Measurements from ENCODE around the gene TM9SF3.
"Not testable (repeated sequence)": the region's sequence is repeated elsewhere in the genome, so short reads cannot be mapped to it uniquely, and the experiment has no call there.

The TM9SF3 gene

GRCh38 chr10:96596422-96597407 is 9.9 kb upstream of the TM9SF3 start:
- no peak for DNase-seq

DNA sequence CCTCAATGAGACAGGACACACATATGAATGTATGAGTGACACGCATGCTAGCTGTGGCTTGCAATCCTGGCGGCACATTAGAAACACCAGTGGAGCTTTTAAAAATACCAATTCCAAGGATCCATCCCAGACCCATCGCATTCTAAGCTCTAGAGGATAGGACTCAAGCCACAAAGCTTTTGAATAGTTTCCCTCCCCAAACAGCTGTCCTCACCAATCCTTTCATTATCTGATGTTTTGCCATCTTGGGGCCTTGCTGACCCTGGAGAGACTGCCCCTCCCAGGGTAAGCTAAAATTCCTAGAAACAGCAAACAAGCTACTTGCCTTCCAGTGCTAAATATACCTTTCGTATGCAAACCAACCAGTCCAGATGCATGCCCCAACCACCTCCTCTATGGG is 8.9 kb upstream of the TM9SF3 start:
- DNase-seq = no peak

GRCh38 chr10:96591946-96592345 is 5.1 kb upstream of the TM9SF3 start:
- DNase-seq = no peak

DNA sequence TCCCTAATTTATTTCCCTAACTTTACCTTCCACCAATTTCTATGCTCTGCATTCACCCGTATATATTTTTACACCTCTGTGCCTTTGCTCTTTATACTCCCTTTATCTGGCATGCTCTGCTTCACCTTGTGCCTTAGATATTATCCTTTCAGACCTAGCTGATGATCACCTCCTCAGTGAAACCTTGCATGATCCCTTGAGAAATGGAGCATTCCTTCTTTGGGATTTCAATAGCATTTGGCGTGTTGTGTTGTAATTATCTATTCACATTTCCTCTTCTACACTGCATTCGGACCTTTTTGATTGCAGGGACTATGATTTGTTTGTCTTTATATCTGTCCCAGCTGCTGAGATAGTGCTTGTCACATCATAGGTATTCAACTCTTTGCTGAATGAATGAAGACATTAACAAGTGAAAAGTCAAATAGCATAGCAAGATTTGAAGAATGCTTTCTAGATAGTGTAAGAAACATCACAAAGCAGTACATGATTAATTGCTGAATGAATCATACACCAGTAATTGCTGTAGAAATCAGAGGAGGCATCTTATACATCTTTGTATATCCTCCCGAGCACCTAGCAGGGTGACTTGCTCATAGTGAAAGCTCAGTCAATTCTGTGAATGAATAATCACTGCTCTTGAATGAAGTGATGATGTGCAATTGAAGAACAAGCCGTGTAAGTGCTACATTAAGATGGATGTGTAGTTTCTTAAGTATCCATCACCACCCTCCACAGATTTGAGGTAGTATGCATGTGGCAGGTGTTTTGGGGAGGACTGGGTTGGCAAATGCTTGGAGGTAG is 2.0 kb upstream of the TM9SF3 start:
- no peak for DNase-seq

GRCh38 chr10:96588060-96588554 is 1.3 kb upstream of the TM9SF3 start:
- DNase-seq = no peak

DNA sequence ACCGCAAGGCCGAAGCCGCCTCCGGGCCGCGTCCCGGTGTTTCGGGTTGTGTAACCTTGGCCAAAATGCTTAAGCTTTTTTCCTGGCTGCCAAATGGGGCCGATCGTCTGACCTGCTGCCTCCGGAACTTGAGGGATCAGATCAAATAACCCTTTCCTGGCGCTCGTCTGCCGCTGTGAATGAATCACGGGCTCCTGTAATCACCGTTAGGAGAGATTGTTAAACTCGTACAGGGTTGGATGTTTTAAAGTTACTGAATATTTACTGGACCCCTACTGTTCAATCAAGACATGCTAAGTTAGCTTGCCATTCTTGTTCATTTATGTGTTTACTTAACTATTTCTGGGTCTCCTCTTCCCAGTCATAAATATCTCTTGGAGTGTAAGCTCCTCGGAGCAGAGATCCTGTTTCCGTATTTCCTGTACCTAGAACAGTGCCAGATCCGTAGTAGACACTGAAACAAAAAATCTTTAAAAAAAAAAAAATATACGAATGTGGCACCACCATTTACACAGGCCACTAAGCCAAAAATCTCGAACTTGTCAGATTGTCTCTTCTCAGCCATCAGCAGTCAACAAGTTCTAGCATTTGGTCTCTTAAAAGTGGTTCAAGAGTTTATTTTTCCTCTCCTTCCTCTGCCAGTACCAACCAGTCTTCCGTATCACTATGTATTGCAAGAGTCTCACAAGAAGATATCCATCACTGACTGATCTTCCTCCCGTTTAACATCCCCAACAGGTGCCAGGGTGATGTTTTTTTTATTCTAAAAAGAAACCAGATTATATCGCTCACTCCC is 650 bp upstream of the TM9SF3 start:
- peak; percentile 53 for DNase-seq

DNA sequence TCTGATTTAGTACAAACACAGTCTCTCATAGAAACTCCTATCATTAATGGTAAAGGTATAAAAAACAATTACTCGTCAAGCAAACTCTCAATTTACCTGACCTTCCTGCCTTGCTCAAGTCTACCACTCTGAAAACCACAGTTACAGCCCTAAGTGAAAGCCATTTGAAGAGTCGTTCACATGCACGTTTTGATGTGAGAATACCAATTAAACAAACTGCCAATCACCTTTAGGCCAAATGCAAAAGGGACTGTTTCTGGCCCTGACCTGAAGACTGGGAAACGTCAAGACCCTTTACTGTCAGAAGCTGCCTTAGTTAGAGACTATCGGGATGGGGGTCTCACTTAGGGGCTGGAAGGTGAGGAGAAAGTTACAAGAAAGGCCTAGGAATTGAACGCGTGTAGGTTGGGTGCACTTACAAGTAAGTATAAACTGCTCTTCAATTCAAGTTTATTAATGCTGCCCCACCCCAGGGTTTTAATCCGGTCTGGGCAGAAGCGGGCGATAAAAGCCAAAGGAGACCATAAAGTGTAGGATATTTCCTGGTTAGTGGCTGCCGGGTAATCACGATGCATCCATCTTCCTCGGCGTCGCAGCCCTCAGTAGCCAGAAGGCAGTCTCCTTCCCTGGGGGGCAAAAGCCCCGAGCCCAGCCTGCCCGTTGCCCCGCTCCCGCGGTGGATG is 935 bp downstream of the TM9SF3 start:
- no peak for DNase-seq

DNA sequence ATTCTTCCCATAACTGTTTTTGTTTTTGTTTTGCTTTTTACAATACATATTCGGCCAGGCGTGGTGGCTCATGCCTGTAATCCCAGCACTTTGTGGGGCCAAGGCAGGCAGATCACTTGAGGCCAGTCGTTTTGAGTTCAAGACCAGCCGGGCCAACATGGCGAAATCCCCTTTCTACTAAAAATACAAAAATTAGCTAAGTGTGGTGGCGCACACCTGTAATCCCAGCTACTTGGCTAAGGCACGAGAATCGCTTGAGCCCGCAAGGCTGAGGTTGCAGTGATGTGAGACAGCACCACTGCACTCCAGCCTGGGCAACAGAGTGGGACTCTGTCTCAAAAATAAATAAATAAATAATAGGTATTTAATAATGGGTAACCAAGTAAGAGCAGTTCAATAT is 2.3 kb downstream of the TM9SF3 start:
- DNase-seq = no peak

DNA sequence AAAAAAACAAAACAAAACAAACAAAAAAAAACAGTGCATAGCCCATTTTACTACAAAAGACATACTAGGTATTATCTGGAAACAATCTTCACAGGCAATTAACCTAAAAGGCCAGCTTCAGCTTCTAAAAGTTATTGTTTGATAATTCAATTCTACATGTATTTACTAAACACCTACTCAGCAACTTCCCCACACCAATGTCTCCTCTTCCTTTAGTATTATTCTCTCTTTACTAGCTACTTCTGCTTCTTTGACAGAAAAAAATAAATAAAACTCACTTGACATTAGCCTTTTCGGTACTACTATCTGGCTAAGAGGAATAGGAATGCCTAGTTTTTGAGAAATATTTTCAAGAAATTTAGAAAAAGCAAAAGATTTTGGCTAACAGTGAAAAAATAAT is 2.8 kb downstream of the TM9SF3 start:
- DNase-seq = no peak

DNA sequence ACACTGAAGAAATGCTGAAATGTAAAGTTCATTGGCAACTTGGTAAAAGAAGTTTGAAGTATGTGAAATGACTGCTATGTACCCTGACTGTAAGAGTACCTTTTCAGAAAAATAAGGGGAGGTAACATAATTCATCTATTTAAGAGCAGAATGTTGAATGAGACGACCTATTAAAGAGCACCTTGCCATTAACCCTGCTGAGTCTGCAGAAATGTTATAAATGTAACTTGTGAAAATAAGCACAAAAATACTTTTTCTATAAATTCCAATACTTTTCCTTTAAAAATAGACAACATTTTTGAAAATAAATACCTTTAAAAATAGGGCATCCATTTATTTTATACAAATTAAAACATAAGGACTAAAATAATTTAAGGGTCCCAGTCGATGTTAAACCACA is 7.7 kb downstream of the TM9SF3 start:
- DNase-seq = no peak

GRCh38 chr10:96578633-96579032 is 8.2 kb downstream of the TM9SF3 start:
- no peak for DNase-seq

- no peak for DNase-seq
Observed at GRCh38 chr10:96578022-96578421, 8.8 kb downstream of the TM9SF3 start.

DNA sequence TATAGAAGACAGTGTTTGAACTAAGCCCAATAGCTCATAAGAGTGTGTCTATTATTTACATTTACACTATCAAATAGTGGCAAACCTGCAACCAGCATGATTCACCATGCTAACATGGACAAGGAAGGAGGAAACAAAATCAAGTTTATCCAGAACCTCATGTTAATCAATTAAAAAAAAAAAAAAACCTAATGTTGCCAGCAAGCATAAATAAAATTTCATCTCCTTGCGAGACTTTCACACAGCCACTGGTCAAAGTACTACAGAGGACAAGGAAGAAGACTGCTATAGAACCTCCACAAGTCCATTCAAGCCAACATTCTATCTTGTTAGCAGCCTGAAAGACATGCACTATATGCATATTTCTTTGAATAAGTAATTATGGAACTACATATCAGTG is 9.7 kb downstream of the TM9SF3 start:
- DNase-seq = no peak

- DNase-seq = no peak
Observed at GRCh38 chr10:96576277-96576980, 10.4 kb downstream of the TM9SF3 start.

DNA sequence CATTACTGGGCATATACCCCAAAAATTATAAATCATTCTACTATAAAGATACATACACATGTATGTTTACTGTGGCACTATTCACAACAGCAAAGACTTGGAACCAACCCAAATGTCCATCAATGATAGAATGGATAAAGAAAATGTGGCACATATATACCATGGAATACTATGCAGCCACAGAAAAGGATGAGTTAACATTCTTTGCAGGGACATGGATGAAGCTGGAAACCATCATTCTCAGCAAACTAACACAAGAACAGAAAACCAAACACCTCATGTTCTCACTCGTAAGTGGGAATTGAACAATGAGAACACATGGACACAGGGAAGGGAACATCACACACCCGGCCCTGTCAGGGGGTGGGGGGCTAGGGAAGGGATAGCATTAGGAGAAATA is 12.2 kb downstream of the TM9SF3 start:
- not testable (repeated sequence) for DNase-seq

GRCh38 chr10:96573036-96573435 is 13.8 kb downstream of the TM9SF3 start:
- DNase-seq = no peak

DNA sequence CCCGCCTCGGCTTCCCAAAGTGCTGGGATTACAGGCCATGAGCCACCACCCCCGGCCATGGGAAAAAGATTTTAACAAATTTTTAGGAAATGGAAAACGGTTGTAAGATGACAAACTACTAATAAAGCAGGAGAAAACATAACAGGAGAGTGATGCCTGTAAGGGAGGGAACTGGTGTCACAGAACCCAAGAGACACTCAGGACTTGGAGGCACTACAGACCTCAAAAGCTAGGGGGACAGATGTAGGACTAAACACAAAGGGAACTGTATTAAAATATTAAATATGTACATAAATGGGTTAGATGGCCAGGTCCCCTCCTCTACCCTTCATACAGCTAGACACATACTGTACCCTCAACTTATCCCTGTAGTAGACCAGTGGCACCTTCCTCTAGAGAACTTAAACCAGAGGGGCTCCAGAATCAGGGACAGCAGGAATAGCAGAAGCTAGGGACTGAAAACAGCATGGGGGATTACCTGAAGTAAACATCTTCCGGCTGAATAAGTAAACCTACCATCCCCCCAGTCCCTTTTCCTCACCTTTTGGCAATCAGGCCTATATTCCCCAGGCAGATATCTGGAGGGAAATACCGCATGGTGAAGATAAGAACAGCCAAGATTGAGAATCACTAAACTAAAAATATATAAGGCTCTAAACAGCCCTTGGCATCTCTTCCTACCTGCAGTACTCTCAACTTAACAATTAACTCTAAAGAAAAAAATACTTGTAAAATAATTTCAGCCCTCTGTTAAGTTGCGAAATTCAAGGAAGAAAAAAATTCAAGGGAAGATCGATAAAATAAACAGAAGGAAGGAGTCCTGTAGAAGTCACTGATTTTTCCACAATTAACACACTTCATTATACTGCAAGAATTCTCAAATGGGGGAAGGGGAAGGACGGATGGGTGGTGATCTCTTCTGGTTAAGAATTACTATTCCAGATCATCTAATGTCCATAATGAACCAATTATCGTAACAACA is 15.5 kb downstream of the TM9SF3 start:
- DNase-seq = no peak

DNA sequence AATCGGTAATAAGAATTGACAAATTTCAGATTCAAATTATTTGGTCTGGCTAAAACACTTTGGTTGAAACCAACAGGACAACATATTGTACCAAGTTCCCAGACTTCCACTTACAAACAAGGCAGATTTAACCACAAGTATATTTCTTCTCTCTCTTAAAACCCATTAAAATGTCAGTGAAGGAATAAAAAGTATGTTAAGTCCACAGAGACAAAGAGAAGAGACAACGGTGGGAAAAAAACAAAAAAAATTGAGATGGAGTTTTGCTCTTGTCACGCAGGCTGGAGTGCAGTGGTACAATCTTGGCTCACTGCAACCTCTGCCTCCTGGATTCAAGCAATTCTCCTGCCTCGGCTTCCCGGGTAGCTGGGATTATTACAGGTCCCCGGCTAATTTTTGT is 16.3 kb downstream of the TM9SF3 start:
- no peak for DNase-seq

- no peak for DNase-seq
Observed at GRCh38 chr10:96568402-96568801, 18.4 kb downstream of the TM9SF3 start.

DNA sequence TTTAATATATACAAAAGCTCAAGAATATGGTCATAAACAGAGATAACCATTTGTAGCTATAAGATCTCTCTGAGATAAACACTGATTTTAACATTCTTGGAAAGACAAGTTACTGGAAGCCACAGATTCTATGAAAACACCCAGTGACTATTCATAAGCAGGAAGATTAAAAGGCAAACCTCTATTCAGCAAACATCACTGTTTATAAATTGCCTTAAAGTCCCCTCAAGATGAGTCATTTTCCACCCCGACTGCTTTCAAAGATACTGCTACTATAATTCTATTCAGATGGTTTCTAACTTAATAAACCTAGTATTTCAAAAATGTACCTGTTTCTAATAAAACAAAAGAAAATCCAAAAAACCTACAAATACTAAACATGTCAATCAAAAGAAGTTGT is 21.0 kb downstream of the TM9SF3 start:
- no peak for DNase-seq
